ENCODE measurements around the gene APOBEC3H.

The APOBEC3H gene

DNA sequence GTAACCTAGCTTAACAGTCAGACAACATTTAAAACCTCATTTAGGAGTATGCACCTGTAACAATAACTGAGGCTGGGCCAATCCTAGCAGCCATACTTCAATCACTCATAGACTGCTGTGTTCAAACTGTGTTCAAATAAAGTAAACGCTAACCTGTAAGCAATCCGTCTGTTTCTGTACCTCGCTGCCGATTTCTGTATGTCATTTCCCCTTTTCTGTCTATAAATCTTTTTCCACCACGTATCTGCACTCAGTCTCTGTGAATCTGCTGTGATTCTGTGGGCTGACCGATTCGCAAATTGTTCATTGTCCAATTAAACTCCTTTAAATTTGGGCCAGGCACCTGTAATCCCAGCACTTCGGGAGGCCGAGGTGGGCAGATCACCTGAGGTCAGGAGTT, 12.3 kb downstream of the APOBEC3H start:
- no peak for DNase-seq (ENCODE audit: low read depth)
- TF ChIP-seq, protein P1, sequence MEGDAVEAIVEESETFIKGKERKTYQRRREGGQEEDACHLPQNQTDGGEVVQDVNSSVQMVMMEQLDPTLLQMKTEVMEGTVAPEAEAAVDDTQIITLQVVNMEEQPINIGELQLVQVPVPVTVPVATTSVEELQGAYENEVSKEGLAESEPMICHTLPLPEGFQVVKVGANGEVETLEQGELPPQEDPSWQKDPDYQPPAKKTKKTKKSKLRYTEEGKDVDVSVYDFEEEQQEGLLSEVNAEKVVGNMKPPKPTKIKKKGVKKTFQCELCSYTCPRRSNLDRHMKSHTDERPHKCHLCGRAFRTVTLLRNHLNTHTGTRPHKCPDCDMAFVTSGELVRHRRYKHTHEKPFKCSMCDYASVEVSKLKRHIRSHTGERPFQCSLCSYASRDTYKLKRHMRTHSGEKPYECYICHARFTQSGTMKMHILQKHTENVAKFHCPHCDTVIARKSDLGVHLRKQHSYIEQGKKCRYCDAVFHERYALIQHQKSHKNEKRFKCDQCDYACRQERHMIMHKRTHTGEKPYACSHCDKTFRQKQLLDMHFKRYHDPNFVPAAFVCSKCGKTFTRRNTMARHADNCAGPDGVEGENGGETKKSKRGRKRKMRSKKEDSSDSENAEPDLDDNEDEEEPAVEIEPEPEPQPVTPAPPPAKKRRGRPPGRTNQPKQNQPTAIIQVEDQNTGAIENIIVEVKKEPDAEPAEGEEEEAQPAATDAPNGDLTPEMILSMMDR (IDR thresholded peaks at IDR 0.05; ENCODE audit: low read depth, low read length, missing control alignments), result no peak

DNA sequence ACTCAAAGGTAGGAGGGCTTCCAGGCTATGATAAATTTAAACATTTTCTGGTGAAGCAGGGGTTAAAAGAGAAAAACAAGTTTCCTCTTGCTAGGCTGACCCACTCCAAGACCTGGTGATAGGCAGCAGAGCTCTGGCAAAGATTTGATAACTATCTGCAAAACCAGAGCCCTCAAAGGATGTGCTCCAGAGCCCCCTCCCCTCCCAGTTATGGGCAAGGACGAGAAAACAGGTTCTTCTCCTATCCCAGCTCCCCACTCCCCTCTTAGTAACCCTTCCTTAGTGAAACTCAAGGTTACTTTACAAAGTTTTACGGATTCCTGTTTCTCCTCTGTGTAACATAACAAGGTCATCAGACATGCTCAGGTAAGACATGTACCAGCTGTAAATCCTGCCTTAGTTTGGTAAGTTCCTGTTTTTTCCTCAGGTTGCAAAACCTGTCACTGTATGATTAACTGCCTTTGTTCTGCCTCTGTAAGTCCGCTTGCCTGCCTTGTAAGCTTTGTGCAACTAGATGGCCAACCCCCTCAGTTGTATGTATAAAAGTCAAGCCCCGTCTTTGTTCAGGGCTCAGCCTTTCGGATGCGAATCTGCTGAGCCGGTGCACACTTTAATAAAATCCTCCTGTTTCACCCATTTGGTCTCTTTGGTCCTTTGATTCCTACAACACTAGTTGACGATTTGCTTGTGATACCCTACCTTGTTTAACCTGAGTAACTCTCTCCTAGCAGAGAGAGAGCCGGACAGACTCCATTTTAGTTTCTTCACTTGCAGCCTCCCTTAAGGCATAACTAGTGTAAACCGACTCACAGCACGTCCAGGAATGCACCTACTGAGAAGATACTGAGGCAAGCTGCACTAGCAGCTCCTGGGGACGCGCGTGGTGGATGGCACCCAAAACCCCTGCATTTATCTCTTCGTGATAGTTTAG, 13.9 kb downstream of the APOBEC3H start:
- TF ChIP-seq, protein P1 (IDR thresholded peaks at IDR 0.05; ENCODE audit: low read depth, low read length, missing control alignments), result no peak
- no peak overlapping the region for H3K4me3 ChIP-seq (ENCODE audit: low read depth, low read length)
- DNase-seq (ENCODE audit: low read depth), result no peak

More for the DNA sequence above, 12.3 kb downstream of the APOBEC3H start:
- no peak overlapping the region for H3K4me3 ChIP-seq (ENCODE audit: low read depth, low read length)

DNA sequence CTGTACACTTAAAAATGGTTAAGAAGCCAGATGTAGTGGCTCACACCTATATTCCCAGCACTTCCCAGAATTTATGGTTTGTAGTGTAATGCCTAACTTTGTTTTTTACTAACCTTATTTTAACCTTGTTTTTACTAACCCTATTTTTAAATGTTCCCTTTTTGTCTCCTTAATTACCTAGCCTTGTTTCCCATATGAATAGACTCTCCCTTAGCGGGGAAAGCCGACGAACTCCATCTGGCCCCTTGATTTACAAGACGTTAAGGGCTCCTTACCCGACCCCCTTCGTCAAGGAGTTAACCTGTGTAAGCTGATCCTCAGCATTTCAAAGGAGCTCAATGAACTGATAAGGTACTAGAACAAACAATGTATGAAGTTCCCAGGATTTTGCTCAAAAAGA, 17.1 kb downstream of the APOBEC3H start:
- TF ChIP-seq, protein P1 (IDR thresholded peaks at IDR 0.05; ENCODE audit: low read depth, low read length, missing control alignments), result no peak
- H3K4me3 ChIP-seq (ENCODE audit: low read depth, low read length), result no peak overlapping the region
- DNase-seq (ENCODE audit: low read depth), result no peak

DNA sequence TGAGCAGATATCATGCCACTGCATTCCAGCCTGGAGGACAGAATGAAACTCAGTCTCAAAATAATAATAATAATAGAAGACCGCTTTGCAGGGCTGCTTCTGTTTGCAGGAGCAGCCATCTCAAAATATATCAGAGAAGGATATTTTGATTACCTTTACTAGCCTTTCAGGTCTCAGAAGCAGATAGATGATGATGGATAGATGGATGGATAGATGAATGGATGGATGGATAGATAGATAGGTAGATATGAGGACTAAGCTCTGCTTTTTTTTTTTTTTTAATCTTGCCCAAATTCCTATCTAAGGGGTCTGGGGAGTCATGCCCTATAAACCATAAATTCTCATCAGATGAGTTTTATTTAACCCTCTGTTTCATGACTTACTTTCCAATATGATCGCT, 18.5 kb downstream of the APOBEC3H start:
- H3K4me3 ChIP-seq (ENCODE audit: low read depth, low read length), result no peak overlapping the region
- TF ChIP-seq, protein P1 (IDR thresholded peaks at IDR 0.05; ENCODE audit: low read depth, low read length, missing control alignments), result no peak
- no peak for DNase-seq (ENCODE audit: low read depth)

DNA sequence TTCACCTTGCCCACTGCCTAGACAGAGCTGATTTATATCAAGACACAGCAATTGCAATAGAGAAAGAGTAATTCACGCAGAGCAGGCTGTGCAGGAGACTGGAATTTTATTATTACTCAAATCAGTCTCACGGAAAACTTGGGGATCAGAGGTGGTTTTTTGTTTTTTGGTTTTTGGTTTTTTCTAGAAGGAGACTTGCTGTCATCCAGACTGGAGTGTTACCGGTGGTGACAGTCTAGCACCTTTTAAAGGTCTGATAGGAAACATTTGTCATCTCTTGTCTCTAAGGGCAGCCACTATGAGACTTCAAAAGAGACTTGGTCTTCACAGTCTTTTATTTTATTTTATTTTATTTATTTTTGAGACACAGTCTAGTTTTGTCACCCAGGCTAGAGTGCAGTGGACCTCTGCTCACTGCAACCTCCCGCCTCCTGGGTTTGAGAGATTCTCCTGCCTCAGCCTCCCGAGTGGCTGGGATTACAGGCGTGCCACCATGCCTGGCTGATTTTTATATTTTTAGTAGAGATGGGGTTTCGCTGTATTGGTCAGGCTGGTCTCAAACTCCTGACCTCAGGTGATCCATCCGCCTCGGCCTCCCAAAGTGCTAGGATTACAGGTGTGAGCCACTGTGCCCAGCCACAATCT, 19.1 kb downstream of the APOBEC3H start:
- no peak overlapping the region for H3K4me3 ChIP-seq (ENCODE audit: low read depth, low read length)
- no peak for DNase-seq (ENCODE audit: low read depth)
- TF ChIP-seq, protein P1 (IDR thresholded peaks at IDR 0.05; ENCODE audit: low read depth, low read length, missing control alignments), result no peak

DNA sequence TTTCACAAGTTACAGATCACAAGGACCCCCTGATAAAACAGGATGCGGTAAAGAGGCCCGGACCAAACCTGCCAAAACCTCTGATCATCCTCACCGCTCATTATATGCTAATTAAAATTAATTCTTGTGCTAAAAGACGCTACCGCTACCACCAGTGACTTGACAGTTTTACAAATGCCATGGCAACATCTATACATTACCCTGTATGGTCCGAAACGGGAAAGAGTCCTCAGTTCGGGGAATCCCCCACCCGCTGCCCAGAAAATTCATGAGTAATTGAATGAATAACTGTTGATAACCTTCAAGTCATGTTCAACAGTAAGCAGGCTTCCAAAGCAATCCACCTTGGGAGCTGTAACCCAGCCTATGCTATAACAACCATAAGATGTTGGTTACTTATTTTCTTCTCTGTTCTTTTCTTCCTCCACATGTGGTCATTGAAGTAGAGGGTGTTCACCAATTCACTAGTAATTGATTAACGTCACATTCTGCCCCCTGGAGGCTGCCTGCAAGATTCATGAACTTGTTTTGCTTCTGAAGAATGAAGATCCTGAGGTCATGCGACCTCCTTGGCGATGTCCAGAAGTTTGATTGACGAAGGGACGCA, 20.6 kb downstream of the APOBEC3H start:
- DNase-seq (ENCODE audit: low read depth), result peak; percentile 81
- TF ChIP-seq, protein P1 (IDR thresholded peaks at IDR 0.05; ENCODE audit: low read depth, low read length, missing control alignments), result peak; percentile 67
- H3K4me3 ChIP-seq (ENCODE audit: low read depth, low read length), result no peak overlapping the region

All from GM12864 (cell line).